IPS-NIHi7 (cell line): ENCODE data around the gene GPR156.
"Not testable (repeated sequence)": the region's sequence is repeated elsewhere in the genome, so short reads cannot be mapped to it uniquely, and the experiment has no call there.

Experiments
- DNase-seq: peaks from one replicate; pipeline ENCODE4 v3.0.0; 2012; ENCODE audit warnings: mixed read lengths; ENCODE audit errors: extremely low spot score

Gene GPR156

DNA sequence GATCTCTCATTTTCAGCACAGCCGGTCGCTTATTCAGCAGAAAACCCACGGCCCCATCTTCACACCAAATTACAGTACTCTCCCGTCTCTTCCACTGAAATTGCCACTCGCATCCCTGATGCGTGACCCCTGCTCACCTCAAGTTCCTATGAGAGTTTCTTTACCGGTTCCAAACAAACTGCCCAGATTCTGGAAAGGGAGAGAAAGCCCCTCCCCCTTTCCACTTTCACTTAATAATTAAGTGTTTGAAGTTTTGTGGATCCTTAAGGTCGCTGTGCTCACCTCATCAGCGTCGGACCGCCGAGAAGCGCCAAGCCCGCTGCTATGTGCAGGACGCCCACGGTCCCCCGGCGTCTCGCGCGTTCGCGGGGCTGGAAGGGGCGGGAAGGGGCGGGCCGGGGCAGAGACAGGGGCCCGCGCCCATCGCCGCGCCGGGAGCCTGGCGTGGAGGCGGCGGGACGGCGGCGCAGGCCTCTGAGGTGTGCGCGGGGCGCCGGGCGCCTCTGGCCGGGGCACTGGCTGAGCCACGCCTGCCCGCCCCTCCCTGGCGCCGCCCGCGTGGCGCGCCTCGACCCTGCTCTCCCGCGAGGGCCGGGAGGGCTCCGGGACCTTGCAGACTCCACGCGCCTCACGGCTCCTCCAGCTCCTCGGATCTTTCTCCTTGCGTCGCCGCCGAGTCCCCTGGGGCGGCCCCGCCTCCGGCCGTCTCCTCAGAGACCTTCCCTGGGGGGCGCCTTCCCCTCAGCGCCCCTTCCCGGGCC is at the start of gene GPR156:
GPR156 (minus strand) TSS at position 476 of the 761 bp plus-strand sequence. CDS start 41,124 bp downstream, outside the sequence.
- peak; percentile 73 for DNase-seq

DNA sequence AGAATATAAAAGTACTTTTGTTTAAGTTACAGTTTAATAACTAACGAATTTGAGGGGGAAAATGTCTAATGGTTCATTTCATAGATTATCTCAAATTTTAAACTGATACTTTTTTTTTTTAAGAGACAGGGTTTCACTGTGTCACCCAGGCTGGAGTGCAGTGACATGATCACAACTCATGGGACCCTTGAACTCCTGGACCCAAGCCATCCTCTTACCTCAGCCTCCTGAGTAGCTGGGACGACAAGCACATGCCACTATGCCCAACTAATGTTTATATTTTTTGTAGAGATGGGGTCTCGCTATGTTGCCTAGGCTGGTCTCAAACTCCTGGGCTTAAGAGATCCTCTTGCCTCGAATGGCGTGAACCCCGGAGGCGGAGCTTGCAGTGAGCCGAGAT is 47.6 kb upstream of the GPR156 start:
- DNase-seq = no peak

DNA sequence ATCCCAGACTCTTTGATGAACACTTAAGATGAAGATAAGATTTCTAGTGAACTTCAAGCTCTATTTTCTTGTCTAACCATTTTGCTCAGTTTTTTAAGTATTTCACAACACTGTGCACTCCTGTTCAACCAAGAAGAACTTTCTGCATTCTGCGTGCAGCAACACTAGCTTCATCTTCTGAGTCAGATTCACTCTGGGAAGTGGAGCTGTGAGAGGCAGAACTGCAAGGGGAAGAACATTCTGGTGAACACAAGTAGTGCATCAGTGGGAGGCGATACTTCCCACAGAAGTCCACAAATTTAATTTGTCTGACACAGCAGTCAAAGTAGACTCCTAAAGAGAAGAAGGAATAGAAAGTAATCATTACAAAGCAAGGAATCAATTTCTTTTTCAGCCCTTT is 46.1 kb upstream of the GPR156 start:
- DNase-seq = no peak

DNA sequence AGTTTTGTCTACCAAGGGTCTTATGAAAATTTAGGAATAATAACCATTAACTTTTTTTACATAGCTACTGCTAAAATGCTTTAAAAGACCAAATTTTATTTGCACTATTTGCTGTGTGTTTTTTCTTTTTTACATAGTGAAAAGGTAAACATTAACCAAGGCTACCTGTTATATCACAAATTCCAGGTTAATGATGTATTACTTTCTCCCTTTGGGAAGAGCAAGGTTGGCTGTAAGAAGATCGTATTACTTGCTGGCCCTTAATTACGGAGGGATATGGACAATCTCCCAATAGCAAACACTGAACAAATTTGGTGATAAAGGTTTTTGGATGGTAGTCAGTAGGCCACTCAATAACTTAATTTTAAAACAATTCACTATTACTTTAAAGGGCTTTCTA is 41.8 kb upstream of the GPR156 start:
- no peak for DNase-seq

DNA sequence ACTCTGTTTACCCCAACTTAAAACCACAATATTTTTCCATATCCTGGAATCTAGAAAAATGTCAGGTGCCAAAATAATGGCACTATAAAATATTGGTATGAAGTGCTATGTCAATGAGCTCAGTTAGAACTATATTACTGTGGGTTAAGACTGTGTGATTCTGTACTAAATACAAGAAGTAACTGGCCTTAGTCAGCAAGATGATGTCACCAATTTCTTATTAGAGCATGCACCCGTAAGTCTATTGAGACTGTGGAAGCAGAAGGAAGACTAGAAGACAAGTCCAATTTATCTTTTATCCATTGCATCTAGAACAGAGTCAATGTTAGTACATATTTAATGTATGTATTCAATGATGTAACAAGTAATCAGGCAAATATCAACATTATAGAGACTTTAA is 39.2 kb upstream of the GPR156 start:
- DNase-seq = no peak

DNA sequence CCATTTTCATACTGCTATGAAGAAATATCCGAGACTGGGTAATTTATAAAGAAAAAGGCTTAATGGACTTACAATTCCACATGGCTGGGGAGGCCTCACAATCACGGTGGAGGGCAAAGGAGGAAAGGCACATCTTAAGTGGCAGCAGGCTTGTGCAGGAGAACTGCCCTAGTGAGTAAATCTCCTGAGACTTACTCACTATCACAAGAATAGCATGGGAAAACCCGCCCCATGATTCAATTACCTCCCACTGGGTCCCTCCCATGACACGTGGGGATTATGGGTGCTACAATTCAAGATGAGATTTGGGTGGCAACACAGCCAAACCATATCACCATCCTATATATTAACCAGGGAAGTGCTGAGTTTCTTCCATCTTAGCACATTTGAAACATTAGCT is 38.7 kb upstream of the GPR156 start:
- not testable (repeated sequence) for DNase-seq

DNA sequence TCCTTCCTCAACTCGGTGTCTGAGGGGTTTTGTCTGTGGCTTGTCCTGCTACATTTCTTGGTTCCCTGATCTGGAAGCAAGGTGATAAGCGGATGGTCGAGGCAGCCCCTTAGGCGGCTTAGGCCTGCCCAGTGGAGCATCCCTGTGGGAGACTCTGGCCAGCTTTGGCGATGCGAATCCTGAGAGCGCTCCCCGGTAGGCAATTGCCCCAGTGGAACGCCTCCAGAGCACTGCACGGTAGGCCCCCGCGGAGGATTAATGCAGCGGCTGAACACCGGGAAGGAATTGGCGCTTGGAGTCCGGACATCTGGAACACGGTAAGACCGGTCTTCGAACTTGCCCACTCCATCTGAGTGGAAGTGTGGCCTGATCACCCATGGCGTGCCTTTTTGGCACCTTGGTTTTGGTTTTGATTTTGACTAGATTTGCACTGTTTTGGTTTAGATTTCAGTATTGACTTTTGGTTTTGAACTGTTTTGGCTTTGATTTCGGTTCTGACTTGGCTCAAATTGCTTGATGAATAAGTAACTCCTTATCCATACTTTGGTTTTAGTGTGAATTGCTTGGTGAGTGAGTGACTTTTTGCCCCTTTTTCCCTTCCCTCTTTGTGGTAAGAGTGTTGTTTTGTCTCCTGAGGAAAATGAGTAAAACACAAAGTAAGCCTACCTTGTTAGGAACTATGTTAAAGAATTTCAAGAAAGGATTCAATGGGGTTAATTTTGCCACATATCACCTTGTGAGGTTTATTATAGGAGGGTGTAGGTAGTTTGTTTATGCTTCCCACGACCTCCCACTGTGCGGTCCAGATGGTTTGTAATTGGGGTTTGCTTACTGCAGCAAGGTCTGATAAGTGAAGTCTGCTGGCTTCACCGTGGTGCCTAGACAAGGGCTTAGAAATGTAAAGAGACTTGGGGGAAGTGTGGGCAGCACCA is 27.1 kb upstream of the GPR156 start:
- DNase-seq = no peak

DNA sequence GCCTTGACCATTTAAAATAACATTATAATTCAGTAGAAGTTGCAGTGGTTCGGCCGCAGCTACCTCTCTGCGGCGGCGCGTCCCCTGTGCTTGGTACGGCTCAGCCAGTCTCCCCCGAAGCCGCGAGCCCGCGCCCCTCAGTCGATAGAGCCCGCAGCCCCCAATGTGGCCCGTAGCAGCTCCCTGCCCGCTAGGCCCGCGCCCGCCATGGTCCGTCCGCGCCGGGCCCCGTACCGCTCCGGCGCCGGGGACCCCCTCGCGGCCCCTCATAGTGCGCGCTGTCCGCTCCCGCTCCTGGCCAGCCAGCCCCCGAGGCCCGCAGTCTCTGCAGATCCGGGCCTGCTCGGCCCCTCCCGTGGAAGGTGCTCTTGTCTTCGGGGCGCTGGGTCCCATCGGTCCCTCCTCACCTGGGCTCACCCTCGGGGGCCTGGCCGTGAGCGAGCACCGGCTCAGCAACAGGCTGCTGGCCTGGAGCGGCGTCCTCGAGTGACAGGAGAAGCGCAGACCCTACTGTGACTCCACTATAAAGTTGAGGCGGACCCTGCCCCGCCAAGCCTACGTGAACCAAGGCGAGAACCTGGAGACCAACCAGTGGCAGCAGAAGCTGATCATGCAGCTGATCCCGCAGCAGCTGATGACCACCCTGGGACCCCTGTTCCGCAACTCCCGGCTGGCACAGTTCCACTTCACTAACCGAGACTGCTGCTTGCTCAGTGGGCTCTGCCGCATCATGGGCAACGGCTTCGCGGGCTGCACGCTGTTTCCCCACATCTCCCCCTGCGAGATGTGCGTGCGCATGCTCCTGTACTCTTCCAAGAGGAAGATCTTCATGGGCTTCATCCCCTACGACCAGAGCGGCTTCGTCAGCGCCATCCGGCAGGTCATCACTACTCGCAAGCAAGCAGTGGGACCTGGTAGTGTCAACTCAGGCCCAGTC is 21.8 kb upstream of the GPR156 start:
- no peak for DNase-seq

DNA sequence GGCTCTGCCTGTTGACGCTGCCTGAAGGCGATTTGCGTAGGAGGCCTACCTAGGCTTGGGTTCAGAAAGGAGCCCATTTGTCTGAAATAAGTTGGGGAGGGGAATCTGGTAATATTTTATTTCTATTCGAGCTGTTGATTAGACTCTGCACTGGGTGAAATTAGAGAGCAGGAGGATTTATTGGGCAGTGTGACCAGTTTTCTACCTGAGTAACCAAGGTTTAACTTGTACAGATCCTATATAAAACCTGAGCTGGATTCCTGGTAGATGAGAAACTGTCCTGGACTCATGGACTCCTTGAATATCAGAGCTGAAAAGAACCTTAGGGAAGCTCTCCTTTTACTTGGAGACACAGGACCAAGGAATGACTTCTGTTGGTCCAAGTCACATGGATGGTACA is 19.6 kb upstream of the GPR156 start:
- no peak for DNase-seq

DNA sequence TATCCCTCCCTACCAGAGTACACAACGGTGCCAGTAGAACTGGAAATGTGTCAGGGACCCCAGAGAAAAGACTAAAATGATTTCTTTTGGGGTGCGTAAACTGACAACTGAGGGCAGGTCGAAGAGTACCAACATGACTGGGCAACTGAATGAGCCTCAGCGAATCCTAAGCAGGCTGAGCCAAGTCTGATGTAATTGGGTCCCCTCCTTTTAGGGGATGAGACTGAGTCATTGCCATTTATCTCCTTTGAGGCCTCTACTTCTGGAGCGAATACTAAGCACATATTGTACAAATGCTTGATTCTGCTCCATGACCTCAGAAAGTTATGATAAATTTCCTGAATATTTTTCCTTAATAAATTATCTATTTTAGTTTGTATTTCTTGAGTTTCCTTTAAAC is 17.3 kb upstream of the GPR156 start:
- no peak for DNase-seq

DNA sequence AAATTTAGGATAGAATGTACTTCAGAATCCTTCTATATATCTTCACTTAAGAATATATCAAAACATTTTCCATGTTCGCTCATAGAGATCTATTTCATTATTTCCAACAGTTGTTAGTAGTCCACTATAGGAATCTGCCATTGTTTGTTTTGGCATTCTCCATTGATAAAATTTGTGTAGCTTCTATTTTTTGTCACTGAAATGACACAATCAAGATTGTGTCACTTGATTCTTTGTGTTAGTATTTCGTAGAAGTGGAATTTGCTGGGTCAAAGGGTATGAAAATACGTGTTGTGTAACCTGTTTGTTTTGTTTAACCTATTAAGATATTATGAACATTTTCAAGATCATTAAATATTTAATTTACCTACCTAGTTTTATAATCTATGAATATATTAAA is 15.9 kb upstream of the GPR156 start:
- no peak for DNase-seq

DNA sequence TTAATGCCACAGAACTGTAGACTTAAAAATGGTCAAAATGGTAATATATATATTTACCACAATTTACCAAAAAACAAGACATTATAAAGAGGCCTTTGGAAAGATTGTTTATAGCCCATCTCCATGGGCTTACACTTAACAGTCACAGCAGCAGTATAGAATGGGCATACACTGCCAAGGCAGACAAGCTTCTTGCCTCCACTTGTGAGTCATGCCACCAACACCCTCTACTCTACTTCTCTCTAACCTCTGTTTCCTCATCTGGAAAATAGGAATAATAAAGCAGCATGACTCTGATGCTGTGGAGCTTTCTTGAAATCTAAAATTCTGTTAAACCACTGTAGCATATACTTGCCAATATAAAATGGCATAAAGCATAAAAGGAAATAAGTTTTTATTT is 14.4 kb upstream of the GPR156 start:
- no peak for DNase-seq

DNA sequence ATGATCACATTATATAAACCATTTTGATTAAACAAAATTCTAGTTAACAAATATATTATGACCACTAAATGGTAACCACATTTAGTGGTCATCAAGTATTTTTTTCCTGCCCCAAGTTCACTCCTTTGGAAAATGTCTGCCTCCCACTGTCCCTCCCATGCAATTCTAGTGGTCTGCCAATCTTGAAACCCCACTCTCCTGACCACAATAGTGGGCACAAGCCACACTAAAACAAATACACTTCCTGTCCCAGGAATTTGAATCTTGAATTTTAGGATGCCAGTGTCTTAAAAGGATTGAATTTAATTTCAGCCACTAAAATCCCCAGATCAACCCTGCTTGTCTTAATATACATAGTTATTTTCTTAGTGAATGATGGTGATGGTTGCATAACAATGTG is 14.0 kb upstream of the GPR156 start:
- DNase-seq = no peak

DNA sequence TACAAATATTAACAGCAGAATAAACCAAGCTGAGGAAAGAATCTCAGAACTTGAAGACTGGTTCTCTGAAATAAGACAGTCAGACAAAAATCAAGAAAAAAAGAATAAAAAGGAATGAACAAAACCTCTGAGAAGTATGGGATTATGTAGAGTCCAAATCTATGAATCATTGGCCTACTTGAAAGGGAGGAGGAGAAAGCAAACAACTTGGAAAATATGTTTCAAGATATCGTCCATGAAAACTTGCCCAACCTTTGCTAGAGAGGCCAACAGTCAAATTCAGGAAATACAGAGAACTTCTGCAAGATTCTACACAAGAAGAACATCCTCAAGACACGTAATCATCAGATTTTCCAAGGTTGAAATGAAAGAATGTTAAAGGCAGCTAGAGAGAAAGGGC is 6.5 kb upstream of the GPR156 start:
- DNase-seq = not testable (repeated sequence)

DNA sequence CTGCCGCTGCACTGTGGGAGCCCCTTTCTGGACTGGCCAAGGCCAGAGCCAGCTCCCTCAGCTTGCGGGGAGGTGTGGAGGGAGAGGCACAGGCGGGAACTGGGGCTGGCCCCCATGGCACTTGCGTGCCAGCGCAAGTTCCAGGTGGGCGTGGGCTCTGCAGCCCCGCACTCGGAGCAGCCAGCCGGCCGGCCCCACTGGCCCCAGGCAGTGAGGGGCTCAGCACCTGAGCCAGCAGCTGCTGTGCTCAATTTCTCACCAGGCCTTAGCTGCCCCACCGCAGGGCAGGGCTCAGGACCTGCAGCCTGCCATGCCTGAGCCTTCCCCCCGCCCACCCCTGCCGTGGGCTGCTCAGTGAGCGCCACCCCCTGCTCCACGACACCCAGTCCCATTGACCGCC is 4.6 kb upstream of the GPR156 start:
- no peak for DNase-seq

DNA sequence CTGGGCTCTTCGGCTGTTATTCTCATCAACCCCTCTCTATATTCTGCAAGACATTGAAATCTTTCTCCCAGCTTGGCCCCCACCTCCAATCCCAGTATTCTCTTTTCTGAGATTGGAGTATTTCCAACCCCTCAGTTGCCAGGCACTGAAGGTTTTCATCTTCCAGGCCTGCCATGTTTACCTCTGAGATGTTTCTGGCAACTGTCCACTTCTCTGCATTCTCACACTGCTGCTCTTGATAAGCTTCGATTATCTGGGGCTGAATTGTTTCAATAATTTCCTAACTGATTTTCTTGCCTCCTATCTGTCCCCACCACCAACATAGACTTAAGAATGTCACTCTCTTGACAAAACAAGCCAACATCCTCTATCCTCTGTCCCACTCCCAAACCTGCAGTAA is 1.4 kb upstream of the GPR156 start:
- DNase-seq = no peak

DNA sequence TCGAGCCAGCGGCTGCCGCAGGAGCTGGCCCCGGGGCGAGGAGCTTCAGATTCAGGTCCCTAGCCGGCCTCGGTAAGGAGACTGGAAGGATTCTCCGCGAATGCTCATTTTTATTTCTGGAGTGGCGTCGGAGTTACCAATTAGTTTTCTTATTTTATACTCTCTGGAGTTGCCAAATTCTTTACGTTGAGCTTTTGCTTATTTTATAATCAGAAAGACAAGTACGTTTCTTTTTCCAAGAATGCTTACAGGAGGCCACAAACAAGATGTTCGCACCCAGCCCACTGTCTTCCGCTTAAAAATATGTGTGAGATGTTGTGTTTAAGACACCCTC is 453 bp upstream of the GPR156 start:
- DNase-seq = no peak

DNA sequence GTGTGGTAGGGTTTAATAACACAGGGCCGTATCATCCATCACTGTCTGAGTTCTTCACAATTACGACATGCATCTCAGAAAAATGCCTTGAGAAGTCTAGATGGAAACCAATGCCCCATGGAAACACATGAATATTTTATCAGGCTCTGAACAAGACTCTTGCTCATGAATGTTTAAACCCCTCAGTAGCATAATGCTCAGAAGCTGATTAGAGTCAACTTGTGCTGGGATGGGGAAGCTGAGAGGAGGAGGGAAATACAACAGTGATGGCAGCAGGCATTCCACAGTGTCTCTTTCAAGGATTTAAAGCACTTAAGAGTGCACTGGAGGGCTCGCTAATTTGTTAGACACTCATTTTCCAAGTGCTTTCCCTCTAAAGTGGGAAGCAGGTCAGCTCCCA is 3.8 kb downstream of the GPR156 start:
- no peak for DNase-seq

DNA sequence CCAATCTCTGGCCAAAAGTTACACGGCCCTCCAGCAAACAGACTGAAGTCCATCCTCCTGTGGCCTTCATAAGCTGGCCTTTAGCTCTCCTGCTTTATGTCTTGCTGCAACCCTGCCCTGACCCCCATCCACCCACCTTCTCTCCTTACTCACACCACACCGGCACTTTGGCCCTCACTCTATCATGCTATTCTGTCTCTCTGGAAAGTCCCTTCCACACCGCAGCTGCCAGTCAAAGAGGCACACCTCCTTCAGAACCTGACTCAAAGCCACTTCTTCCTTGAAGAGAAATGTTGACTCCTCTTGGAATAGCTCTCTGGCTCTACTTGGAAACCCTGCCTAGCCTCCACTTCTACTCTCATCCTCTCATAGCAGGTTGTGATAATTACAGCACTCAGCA is 4.5 kb downstream of the GPR156 start:
- DNase-seq = no peak

DNA sequence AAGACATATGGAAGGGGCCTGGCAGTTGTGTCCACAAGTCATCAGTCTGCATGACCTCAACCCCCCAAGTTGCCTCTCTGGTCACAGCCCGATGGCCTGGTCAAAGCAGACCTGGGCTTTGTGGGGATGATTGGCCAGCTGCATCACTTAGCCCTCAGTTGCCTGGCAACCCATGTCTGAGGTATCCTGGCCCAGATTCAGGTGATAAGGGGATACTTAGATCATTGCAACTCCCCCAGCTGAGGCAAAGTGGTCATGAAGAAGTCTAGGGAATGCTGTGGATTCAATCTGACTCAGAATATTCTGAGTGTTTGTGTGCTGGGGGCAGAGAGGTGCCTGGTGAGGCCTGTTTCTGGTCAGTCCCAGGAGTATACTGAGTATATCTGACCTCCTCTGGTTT is 5.0 kb downstream of the GPR156 start:
- no peak for DNase-seq

DNA sequence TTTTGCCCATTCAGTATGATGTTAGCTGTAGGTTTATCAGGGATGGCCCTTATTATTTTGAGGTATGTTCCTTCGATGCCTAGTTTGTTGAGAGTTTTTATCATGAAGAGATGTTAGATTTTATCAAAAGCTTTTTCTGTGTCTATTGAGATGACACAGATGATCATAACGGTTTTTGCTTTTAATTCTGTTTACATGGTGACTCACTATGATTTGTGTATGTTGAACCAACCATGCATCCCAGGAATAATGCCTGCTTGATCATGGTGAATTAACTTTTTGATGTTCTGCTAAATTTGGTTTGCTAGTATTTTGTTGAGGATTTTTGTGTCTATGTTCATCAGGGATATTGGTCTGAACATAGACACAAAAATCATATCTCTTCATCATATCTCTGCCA is 8.3 kb downstream of the GPR156 start:
- no peak for DNase-seq

DNA sequence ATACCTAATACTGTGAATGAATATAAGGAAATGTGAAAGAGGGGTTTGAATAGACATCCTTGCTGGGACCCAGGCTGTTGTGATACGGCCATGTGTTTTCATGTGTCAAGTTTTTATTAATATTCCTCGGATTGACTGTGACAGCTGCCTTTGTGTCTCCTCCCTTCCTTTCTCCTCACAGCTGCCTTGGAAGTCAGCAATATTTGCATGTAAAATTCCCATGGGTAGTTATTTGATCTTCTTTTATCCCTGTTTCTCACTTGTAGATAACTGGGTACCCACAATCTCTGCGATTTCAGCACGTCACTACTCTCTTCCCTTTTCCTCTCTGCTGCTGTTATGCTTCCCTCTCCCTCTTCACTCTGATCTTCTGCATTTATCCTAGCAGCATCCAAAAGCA is 9.4 kb downstream of the GPR156 start:
- DNase-seq = no peak
